Measurements from ENCODE around the gene PSENEN.
"Not testable (repeated sequence)": the region's sequence is repeated elsewhere in the genome, so short reads cannot be mapped to it uniquely, and the experiment has no call there.

PSENEN gene

GRCh38 chr19:35788205-35788960 lies 42.9 kb downstream of the PSENEN start:
- DNase-seq (ENCODE audit: low spot score), result no peak

GRCh38 chr19:35789195-35789977 lies 43.9 kb downstream of the PSENEN start:
- no peak for DNase-seq (ENCODE audit: low spot score)

GRCh38 chr19:35789978-35790944 lies 44.8 kb downstream of the PSENEN start:
- no peak for DNase-seq (ENCODE audit: low spot score)

GRCh38 chr19:35790981-35791813 lies 45.7 kb downstream of the PSENEN start:
- DNase-seq (ENCODE audit: low spot score), result no peak

- DNase-seq (ENCODE audit: low spot score), result no peak
Observed at GRCh38 chr19:35791814-35792279, 46.4 kb downstream of the PSENEN start.

GRCh38 chr19:35792312-35792711 lies 46.9 kb downstream of the PSENEN start:
- DNase-seq (ENCODE audit: low spot score), result no peak

GRCh38 chr19:35792888-35793287 lies 47.4 kb downstream of the PSENEN start:
- DNase-seq (ENCODE audit: low spot score), result no peak

GRCh38 chr19:35793381-35794165 lies 48.1 kb downstream of the PSENEN start:
- no peak for DNase-seq (ENCODE audit: low spot score)

GRCh38 chr19:35795564-35795963 lies 50.1 kb downstream of the PSENEN start:
- DNase-seq (ENCODE audit: low spot score), result not testable (repeated sequence)
